Kasumi-1 (cell line): ENCODE measurements around the gene PRKN.
"Not testable (repeated sequence)": the region's sequence is repeated elsewhere in the genome, so short reads cannot be mapped to it uniquely, and the experiment has no call there.

Experiments used
- DNase-seq, 2 experiments: peaks; one replicate each; lab custom pipeline; 2025; lab: John Stamatoyannopoulos, UW

The PRKN gene

GRCh38 chr6:161847628-161848027 is 879.9 kb downstream of the PRKN start:
- DNase-seq: no peak

DNA sequence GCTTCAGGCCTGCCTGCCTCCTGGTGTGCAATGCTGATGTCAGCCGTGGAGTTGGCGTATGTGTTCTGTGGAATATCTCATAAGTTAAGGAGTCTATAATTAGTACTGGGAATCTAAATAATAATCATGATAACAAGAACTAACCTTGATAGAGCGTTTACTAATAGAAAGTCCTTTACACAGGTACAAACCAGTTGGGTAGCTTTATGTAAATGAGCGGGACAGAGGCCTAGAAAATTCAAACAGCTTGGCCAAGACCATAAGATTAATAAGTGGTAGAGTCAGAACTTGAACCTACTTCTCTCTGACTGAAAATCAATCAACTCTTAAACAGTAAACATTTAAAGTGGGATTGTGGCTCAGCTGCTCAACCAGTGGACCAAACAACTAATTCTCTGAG is 882.8 kb downstream of the PRKN start:
- no peak for DNase-seq

DNA sequence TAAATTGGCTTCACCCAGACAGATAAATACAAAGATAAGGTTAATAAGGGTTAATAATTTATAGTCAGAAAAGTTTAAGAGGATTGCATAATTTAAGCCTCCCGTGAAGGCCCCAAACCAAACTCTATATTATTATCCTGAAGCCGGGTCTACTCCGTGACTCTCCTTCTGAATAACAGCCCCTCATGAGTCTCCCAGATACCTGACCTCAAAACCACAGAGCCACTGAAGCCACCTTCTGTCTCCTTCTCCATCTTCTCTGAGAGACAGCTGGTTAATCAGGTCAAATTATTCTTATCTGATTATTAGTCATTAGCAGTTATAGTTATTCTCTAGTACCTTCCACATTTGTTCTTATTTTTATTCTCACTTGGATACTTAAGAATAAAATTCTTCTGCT is 884.5 kb downstream of the PRKN start:
- no peak for DNase-seq

DNA sequence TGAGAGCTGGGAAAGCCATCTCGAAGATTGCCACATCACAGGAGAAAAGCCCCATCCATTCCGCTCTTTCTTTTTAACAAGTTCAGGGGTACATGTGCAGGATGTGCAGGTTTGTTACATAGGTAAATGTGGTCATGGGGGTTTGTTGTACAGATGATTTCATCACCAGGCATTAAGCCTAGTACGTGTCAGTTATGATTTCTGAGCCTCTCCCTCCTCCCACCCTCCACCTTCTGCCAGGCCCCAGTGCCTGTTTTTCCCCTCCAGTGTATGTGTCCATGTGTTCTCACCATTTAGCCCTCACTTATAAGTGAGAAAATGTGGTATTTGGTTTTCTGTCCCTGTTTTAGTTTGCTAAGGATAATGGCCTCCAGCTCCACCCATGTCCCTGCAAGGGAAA is 887.2 kb downstream of the PRKN start:
- no peak for DNase-seq

- DNase-seq: no peak
Observed at GRCh38 chr6:161838306-161839035, 889.1 kb downstream of the PRKN start.

- no peak for DNase-seq
Observed at GRCh38 chr6:161837854-161838253, 889.7 kb downstream of the PRKN start.

DNA sequence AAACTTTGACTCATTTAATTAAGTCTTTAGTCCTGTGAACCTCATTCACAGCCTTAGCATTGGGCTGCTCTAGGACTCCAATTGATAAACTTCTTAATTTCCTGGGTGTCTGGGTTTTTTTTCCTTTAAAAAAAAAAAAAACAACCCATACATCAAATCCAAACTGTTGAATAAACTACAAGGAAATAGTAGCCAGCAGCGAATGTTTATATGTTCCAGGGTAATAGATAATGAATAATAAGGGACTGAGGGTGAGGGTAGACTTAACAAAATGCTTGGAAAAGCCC is 890.2 kb downstream of the PRKN start:
- DNase-seq: no peak

DNA sequence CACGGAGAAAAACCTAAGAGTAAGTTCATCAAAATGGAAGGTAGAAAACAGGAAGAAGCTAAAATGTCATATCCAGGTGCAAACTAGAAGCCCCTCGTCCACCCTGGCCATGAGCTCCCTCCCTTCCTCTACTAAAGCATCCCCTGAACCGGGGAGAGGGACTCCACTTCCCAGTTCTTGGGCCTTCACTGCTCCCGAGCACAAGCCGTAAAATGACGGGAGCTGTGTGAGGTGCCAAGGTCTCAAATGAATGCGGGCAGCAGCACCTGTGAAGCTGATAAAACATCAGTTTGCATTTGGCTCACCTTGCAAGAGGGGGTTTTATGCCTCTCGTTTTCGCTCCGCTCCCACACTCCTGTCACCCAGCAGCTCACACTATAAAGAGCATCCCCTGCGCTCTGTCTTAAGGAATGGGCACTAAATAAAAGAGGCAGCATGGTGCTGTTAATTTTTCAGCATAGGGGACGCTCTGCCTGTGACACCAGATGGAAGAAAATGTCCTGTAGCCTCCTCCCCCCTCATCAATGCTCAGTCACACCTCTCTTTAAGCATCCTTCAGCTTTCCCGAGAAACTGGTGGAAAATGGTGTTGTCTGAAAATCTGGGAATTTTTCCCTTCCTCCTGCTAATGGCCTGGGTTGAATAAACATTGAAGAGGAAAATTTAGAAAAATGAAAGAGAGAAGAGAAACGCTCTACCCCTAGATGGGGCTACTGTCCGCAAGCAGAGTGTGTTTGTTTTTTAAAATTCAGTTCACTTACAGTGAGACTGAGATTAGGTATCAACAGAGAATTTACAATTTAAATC is 890.7 kb downstream of the PRKN start:
- DNase-seq: no peak

GRCh38 chr6:161835500-161836215 is 891.9 kb downstream of the PRKN start:
- no peak for DNase-seq

DNA sequence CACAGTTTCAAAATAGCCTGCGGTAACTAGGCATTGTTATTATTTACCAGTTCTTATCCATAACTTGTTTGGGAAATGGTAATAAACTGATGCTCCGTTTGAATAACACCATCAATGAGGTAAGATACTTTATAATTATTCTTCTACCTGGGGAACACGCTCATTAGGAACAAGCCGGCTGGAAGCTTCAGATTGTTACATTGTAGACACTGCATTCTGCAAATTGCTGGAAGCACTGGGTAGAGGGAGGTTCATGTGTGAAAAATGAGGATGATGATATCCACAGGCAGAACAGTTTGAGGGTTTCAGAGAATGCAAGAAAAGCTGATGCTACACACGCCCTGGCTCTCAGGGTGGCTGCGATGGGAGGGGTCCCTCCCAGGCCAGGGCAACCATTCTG is 893.1 kb downstream of the PRKN start:
- DNase-seq: no peak

DNA sequence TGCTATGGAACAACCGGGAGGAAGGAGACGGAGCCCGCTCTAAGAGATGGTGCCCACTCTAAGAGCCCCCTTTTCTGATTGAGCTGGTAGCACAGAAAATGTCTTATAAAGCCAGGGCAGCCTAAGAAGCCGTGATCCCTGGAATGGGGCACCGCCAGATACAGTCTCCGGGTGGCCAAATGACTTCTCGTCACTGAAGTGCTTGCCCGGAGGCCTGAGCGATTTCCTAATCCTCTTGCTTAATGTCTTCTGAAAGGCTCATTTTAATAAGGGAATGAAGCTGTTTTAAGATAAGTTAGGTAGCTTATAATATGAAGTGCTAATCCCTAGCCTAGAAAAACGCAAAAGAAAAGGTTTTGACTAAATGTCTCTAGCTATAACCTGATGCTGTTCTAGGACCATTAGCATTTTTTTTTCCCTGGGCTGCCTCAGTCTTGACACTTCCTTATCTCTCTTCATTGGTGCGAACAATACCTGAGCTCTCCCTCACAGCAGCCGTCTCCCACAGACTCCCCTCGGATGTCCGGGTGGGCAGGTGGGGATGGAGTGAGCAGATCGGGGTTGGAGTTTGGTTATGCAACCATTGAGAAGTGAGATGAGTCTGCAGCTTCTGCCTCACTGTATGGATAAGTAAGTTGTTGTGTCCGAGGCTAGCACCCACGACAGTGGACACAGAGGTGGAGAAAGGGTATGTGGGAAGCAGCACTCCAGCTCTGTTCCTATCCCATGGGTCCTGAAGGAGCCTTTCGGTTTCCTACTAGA is 894.3 kb downstream of the PRKN start:
- DNase-seq: no peak

- no peak for DNase-seq
Observed at GRCh38 chr6:161832622-161833021, 894.9 kb downstream of the PRKN start.

DNA sequence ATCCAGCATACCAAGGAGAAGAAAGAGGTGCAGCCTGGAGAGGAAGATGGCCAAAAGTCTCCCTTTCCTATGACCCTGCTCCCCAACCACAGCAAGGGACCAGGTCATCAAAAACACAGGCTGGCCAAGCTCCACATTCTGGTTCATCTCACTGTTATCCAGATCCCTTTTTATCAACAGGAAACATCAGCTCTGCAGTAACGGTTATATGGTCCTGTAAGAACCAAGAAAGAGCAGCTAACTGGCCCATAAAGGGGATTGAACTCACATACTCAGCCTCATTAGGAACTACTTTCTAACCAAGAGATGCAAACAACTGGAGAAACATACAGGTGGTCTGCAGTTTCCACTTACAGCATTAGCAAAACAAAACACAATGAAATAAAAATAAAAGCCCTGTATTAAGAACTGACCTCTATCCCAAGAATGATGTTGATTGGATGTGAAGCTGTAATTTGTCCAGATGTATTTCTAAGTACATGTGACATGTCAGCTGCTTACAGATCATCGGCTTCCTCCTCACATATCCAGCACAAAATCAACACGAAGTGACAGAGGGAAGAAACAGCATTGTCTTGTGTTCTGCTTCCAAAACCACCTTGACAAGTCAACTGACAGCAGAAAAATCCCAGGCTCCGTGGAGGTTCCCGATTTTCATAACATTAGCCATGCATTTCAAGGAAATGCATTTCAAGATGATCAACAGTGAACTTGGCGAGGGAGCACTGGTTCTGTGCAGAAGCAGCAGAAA is 896.5 kb downstream of the PRKN start:
- DNase-seq: no peak

DNA sequence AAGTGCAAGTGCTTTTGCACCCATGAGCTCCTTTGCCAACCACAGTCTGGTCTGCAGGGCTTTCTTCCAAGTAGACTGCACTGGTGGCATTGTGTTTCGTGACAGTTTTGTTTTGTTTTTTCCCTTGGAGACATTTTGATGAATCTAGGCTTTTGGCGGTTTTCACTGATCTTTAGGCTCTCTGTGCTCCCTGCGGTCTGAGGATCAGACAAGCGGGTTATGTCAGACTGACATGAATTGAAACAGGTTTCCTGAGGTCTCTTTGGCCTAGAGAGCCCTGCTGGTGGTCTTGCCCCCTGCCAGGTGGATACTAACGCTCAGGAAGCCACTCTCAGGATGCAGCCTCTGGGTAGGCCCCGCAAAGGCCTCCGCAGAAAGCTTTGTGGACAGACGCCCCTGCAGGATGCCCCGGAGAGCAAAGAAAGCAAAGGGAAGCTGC is 898.3 kb downstream of the PRKN start:
- DNase-seq: no peak

GRCh38 chr6:161828355-161828754 is 899.2 kb downstream of the PRKN start:
- no peak for DNase-seq

DNA sequence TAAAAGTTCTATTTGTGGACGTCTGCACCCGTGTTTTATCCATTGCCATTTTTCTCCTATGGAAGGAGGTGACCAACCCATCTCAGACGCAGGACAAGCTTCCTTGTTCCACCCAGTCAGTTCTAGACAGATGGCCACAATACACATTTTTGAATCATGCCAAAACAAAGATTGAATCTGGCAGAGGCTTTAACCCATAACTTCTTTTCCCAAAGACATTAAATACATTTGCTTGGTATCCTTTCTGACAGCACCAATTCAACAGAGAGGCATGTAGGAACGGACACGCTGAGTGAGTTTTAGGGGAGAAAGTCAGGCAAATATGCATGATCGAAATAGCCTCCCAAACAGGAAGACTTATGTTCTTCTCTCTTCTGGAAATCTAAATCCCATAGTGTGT is 901.1 kb downstream of the PRKN start:
- DNase-seq: no peak

DNA sequence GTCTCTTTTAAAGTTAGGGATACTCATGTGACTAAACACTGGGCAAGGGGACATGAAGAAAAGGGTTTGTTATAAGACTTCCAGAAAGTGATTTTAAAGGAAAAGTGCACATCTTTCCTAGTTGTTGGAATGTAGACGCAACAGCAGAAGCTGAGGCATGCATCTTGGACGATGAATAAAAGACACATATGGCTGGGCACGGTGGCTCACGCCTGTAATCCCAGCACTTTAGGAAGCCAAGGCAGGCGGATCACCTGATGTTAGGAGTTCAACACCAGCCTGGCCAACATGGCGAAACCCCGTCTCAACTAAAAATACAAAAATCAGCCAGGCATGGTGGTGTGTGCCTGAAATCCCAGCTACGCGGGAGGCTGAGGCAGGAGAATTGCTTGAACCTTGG is 905.4 kb downstream of the PRKN start:
- not testable (repeated sequence) for DNase-seq

DNA sequence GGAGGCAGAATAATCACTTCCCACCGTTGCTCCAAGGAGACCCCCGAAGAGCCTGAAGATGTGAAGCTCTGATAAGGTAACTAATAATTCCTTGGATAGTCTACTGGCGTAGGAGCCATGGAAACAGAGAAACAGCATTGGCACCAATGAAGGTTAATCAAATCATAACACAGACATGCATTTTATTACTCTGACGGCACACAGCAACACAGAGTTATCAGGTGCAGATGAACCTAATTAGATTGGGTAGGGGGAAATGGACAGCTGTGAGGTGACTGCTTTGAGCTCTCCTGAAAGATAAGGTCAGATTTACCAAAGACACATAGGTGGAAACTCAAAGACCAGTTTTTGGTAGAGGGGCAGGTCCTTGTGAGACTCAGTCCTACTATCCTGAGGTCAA is 909.7 kb downstream of the PRKN start:
- DNase-seq: no peak

GRCh38 chr6:161815965-161816364 is 911.6 kb downstream of the PRKN start:
- DNase-seq: no peak

DNA sequence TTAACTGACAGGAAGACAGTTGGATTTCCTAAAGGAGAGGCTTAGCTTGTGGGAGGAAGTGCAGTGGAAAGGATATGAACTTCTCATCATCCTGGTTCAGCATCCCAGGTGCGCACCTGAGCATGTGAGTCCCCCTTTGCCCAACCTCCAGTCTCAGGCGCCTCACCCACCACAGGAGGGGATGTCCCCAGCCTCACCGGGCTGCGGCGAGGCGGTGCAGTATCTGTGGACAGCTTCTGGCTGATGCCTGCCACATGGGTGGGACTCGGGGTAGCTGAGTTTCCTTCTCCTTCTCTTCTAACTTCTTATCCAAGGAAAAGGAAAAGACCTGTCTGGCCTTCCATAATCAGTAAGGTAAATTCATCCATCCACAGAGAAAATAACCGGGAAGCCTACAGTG is 914.4 kb downstream of the PRKN start:
- DNase-seq: no peak

DNA sequence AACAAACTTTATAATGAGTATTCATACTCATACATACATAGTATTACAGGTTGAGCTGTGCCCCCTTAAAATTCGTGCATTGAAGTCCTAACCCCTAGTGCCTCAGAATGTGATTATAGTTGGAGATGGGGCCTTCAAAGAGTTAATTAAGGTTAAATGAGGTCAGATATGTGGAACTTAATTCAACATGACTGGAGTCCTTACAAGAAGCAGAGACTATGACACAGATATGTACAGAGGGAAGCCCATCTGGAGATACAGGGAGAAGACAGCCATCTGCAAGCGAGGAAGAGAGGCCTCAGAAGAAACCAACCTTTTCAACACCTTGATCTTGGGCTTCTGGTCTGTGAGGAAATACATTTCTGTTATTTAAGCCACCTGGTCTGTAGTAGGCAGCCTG is 917.6 kb downstream of the PRKN start:
- no peak for DNase-seq

DNA sequence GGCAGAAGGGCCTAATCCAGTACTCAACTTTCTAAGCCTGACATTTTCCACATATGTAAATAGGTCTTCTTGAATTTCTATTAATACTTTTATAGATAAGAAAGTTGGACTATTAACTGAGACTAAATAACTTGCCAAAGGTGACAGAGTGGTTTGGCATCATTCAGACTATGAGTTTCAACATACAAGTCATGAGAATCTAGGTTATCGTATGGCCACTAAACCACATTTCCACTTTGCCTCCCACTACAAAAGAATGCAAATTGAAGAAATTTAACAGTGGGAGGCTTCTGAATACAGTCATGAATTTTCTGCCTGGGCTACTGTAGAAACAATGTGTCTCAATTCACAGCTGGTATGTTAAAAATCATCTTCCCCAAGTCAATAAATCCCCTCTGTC is 922.7 kb downstream of the PRKN start:
- no peak for DNase-seq
